GM23338 (cell line): ENCODE measurements around the gene CIB4. TPM values are rescaled to one million over a fixed set of nuclear protein-coding genes. Genes with fewer than 3 reads are reported as not detected.

Source experiments
- ATAC-seq: fragments of 200-7000 bp; cut with Tn5 transposase; 3 replicates; pipeline ENCODE4 v1.9.1; 2020
- DNase-seq: peaks from one replicate; pipeline ENCODE4 v3.0.0-alpha.2; 2015; ENCODE audit warnings: low spot score
- H2AFZ ChIP-seq: fragments of 200-600 bp; sonication (generic); 2 replicates; pipeline ENCODE4 v1.8.0; 2016; ENCODE audit warnings: antibody characterized with exemption, mild to moderate bottlenecking, moderate library complexity
- H3F3A ChIP-seq: fragments of 200-600 bp; sonication (generic); replicated peaks from 2 replicates; pipeline ENCODE4 v1.8.0; 2017; ENCODE audit warnings: antibody characterized with exemption, mixed run types, low read depth
- H3K27ac ChIP-seq: fragments of 200-600 bp; sonication (generic); 2 replicates; pipeline ENCODE4 v1.6.1; 2016; ENCODE audit warnings: low read depth
- H3K27me3 ChIP-seq: fragments of 200-600 bp; sonication (generic); 2 replicates; pipeline ENCODE4 v1.8.0; 2016; ENCODE audit warnings: mild to moderate bottlenecking, mixed run types, moderate library complexity; ENCODE audit not compliant: insufficient read depth
- H3K36me3 ChIP-seq: fragments of 200-600 bp; sonication (generic); 2 replicates; pipeline ENCODE4 v1.8.0; 2016; ENCODE audit warnings: mild to moderate bottlenecking; ENCODE audit not compliant: insufficient read depth
- H3K4me1 ChIP-seq: fragments of 200-600 bp; sonication (generic); 2 replicates; pipeline ENCODE4 v1.8.0; 2016; ENCODE audit warnings: mild to moderate bottlenecking, moderate library complexity; ENCODE audit not compliant: insufficient read depth
- H3K4me2 ChIP-seq: fragments of 200-600 bp; sonication (generic); 2 replicates; pipeline ENCODE4 v1.7.1; 2017; ENCODE audit warnings: mixed run types
- H3K4me3 ChIP-seq: fragments of 200-600 bp; sonication (generic); 2 replicates; pipeline ENCODE4 v1.6.1; 2016; ENCODE audit warnings: mixed run types
- H3K79me2 ChIP-seq: fragments of 200-600 bp; sonication (generic); replicated peaks from 2 replicates; pipeline ENCODE4 v1.8.0; 2017; ENCODE audit warnings: mild to moderate bottlenecking; ENCODE audit not compliant: insufficient read depth
- H3K9me2 ChIP-seq: fragments of 200-600 bp; sonication (generic); 2 replicates; pipeline ENCODE4 v1.8.0; 2017; ENCODE audit not compliant: insufficient read depth
- H4K20me1 ChIP-seq: fragments of 200-600 bp; sonication (generic); replicated peaks from 2 replicates; pipeline ENCODE4 v1.8.0; 2017; ENCODE audit warnings: mild to moderate bottlenecking; ENCODE audit not compliant: insufficient read depth
- H3K27ac Mint-ChIP-seq: 2 replicates; pipeline ENCODE4 v1.8.0; 2020; ENCODE audit warnings: inconsistent platforms, mild to moderate bottlenecking, moderate library complexity, mixed read lengths
- H3K27me3 Mint-ChIP-seq: 3 replicates; pipeline ENCODE4 v1.8.0; 2022; ENCODE audit warnings: low read depth, mild to moderate bottlenecking, moderate library complexity, mixed read lengths, inconsistent platforms; ENCODE audit not compliant: insufficient read depth, poor library complexity
- H3K36me3 Mint-ChIP-seq: 3 replicates; pipeline ENCODE4 v1.8.0; 2021; ENCODE audit warnings: low read depth, mild to moderate bottlenecking, inconsistent platforms, moderate library complexity, mixed read lengths
- H3K4me1 Mint-ChIP-seq: 3 replicates; pipeline ENCODE4 v1.8.0; 2020; ENCODE audit warnings: mild to moderate bottlenecking, inconsistent platforms, mixed read lengths
- H3K4me3 Mint-ChIP-seq: 3 replicates; pipeline ENCODE4 v1.8.0; 2021; ENCODE audit warnings: moderate library complexity, mild to moderate bottlenecking, inconsistent platforms, mixed read lengths
- H3K9me3 Mint-ChIP-seq: 3 replicates; pipeline ENCODE4 v1.8.0; 2020; ENCODE audit warnings: moderate library complexity, mild to moderate bottlenecking, inconsistent platforms, mixed read lengths
- CREB1 ChIP-seq: fragments of 250-450 bp; sonication (Bioruptor Pico); IDR thresholded peaks from 2 replicates; pipeline ENCODE4 v1.5.0; 2020; ENCODE audit warnings: low read depth, mild to moderate bottlenecking, moderate library complexity
- EZH2 ChIP-seq: fragments of 200-600 bp; sonication (generic); IDR thresholded peaks from one replicate; pipeline ENCODE4 v1.8.0; 2017; ENCODE audit warnings: antibody characterized with exemption, mild to moderate bottlenecking, low read depth; ENCODE audit not compliant: unreplicated experiment
- STAT1 ChIP-seq: IDR thresholded peaks from one replicate; pipeline ENCODE4 v1.6.1; 2016; ENCODE audit warnings: antibody characterized with exemption; ENCODE audit not compliant: unreplicated experiment
- polyA plus RNA-seq: library from polyadenylated mRNA; unstranded; fragments of >200 nt; fragmentation: Nextera tagmentation; extraction: Ambion mirVana; gene quantifications from 2 replicates; pipeline ENCODE4 v1.2.1, GENCODE V29; 2016
- total RNA-seq: library from RNA; depleted of rRNA; stranded (reverse); fragments of >200 nt; shearing (Covaris generic); gene quantifications from 2 replicates; pipeline ENCODE4 v1.2.3, GENCODE V29; 2014
- TF ChIP-seq, protein P1 (sequence below), 2 experiments: fragments of 200-600 bp in 1 of 2; sonication (generic) in 1 of 2; conservative IDR thresholded peaks; 2 replicates each; pipeline versions ENCODE4 v1.5.1 to v1.6.1; 2016 to 2017; ENCODE audit warnings: antibody characterized with exemption in 2 of 2, low read depth in 2 of 2, mild to moderate bottlenecking in 2 of 2, moderate library complexity in 1 of 2
- TF ChIP-seq, protein P2 (sequence below): IDR thresholded peaks from one replicate; pipeline ENCODE4 v1.6.1; 2018; ENCODE audit warnings: antibody characterized with exemption; ENCODE audit not compliant: unreplicated experiment

Gene CIB4
- total and polyA plus RNA-seq, 2 experiments from 2014 or later: not detected

DNA sequence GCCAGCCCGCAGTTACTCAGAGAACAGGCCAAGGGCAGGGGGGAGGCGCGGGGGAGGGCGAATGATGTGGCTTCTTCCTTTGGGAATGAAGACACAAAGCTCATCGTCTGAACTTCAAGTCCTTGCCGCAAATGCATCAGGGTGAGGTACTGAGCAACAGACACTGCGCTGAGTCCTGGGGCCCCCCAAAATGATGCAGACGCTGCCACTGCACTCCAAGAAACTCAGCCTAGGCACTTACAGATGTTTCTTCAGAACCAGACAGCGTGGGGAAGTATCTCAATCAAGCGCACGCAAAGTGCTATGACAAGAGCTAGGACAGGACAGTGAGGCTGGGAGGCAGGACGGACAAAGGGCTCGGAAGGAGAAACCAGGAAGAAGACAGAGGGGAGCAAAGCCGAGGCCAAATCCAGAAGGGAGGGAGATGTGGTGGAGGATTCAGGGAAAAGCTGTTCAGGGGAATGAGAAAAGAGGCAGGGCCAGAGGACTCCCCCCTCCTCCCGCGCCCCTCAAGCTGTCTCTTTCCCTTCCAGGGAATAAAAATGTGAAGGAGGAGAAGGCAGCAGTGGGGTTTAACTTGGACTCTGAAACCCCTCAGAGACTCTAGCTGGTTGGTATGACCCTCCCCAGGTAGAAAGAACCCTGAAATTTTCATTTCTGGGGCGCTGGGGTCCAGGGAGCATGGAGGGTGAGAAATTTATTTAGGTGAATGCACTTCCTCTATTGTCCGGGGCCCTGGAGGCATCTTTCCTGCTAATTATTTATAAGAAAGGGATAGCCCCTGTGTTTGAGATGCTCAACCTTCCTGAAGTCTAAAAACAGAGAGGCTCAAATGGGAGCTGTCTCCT lies 34.9 kb downstream of the CIB4 start:
- H3K4me2 ChIP-seq: no peak overlapping the region
- Mint-ChIP-seq H3K4me1 (peaks cover 24% of the 10 kb centered on the region), H3K4me3 (no peak overlapping the region), H3K27me3 (peaks cover 7% of the 10 kb centered on the region), H3K36me3 (no peaks in the 10 kb centered on the region), H3K9me3 (no peaks in the 10 kb centered on the region), H3K27ac (no peak overlapping the region)
- H3K27me3 ChIP-seq: no peaks in the 10 kb centered on the region
- no peak overlapping the region for H3K4me3 ChIP-seq
- DNase-seq (no peak), ATAC-seq (no peak; the same call in 2 of the 3 replicates)
- no peaks in the 10 kb centered on the region for H3K36me3 ChIP-seq
- no peak overlapping the region; the same call in 1 of the 2 replicates for H2AFZ ChIP-seq
- H3K27ac ChIP-seq: no peak overlapping the region
- no peaks in the 10 kb centered on the region for H3K9me2 ChIP-seq
- H4K20me1 ChIP-seq: no peaks in the 10 kb centered on the region
- H3K79me2 ChIP-seq: no peaks in the 10 kb centered on the region
- no peaks in the 10 kb centered on the region for H3F3A ChIP-seq
- TF ChIP-seq CREB1: no peak
- no peaks in the 10 kb centered on the region for H3K4me1 ChIP-seq

DNA sequence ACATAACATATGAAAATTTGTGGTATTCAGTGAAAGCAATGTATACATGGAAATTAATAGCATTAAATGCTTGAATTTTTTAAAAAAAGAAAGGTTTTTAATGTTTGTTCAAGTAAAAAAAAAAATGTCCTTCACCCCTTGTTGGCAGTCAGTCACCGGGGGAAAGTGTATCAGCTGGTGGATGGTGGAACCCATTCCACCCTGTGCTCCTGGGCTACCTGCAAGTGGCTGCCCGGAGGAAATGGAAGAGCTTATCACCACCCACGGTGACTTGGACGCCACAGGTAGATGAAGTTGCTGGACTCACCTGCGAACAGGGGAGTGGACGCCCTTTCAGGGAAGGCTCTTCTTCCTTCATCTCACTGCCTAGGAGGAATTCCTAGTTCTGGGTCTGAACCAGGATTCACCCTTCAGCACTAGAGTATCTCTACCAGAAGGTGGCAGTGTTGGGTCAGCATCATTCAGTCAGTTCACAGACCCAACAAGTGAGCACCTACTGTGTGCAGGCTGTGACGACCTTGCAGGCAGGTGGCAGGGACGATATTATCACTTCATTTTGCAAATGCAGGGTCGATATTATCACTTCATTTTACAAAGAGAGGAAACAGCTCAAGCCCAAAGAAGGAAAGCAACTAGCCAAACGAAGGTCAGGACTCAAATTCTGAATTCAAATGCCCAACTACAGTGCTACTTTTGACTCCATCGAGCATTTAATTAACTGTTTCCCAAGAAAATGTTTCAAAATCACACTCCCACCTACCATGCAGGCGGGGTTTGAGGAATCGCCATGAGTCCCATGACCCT lies 35.8 kb downstream of the CIB4 start:
- no peaks in the 10 kb centered on the region for H3K79me2 ChIP-seq
- no peaks in the 10 kb centered on the region for H3F3A ChIP-seq
- no peaks in the 10 kb centered on the region for H3K9me2 ChIP-seq
- no peaks in the 10 kb centered on the region for H4K20me1 ChIP-seq
- no peaks in the 10 kb centered on the region for H3K27me3 ChIP-seq
- H3K9me3 Mint-ChIP-seq: no peaks in the 10 kb centered on the region
- H3K36me3 ChIP-seq: no peaks in the 10 kb centered on the region
- H3K36me3 Mint-ChIP-seq: no peaks in the 10 kb centered on the region
- H3K27me3 Mint-ChIP-seq: peaks cover 7% of the 10 kb centered on the region
- H3K27ac ChIP-seq: no peak overlapping the region
- no peak for TF ChIP-seq STAT1
- TF ChIP-seq, protein P1, sequence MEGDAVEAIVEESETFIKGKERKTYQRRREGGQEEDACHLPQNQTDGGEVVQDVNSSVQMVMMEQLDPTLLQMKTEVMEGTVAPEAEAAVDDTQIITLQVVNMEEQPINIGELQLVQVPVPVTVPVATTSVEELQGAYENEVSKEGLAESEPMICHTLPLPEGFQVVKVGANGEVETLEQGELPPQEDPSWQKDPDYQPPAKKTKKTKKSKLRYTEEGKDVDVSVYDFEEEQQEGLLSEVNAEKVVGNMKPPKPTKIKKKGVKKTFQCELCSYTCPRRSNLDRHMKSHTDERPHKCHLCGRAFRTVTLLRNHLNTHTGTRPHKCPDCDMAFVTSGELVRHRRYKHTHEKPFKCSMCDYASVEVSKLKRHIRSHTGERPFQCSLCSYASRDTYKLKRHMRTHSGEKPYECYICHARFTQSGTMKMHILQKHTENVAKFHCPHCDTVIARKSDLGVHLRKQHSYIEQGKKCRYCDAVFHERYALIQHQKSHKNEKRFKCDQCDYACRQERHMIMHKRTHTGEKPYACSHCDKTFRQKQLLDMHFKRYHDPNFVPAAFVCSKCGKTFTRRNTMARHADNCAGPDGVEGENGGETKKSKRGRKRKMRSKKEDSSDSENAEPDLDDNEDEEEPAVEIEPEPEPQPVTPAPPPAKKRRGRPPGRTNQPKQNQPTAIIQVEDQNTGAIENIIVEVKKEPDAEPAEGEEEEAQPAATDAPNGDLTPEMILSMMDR (conservative IDR thresholded peaks at IDR 0.05; ENCODE audit: low read depth in 2 of 2): peak; percentile 87 to 98
- TF ChIP-seq, protein P2, sequence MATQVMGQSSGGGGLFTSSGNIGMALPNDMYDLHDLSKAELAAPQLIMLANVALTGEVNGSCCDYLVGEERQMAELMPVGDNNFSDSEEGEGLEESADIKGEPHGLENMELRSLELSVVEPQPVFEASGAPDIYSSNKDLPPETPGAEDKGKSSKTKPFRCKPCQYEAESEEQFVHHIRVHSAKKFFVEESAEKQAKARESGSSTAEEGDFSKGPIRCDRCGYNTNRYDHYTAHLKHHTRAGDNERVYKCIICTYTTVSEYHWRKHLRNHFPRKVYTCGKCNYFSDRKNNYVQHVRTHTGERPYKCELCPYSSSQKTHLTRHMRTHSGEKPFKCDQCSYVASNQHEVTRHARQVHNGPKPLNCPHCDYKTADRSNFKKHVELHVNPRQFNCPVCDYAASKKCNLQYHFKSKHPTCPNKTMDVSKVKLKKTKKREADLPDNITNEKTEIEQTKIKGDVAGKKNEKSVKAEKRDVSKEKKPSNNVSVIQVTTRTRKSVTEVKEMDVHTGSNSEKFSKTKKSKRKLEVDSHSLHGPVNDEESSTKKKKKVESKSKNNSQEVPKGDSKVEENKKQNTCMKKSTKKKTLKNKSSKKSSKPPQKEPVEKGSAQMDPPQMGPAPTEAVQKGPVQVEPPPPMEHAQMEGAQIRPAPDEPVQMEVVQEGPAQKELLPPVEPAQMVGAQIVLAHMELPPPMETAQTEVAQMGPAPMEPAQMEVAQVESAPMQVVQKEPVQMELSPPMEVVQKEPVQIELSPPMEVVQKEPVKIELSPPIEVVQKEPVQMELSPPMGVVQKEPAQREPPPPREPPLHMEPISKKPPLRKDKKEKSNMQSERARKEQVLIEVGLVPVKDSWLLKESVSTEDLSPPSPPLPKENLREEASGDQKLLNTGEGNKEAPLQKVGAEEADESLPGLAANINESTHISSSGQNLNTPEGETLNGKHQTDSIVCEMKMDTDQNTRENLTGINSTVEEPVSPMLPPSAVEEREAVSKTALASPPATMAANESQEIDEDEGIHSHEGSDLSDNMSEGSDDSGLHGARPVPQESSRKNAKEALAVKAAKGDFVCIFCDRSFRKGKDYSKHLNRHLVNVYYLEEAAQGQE: no peak
- no peak for TF ChIP-seq EZH2
- DNase-seq (peak; percentile 91), ATAC-seq (peak; percentile 95)
- no peak overlapping the region for H3K4me3 ChIP-seq
- H3K4me3 Mint-ChIP-seq: no peak overlapping the region
- H2AFZ ChIP-seq: no peak overlapping the region
- no peak overlapping the region for H3K27ac Mint-ChIP-seq
- H3K4me2 ChIP-seq: no peak overlapping the region
- no peaks in the 10 kb centered on the region for H3K4me1 ChIP-seq
- peaks cover 23% of the 10 kb centered on the region for H3K4me1 Mint-ChIP-seq
